Spinal cord (tissue), 10 donors: ENCODE data around the gene CNTN1. TPM values are rescaled to one million over a fixed set of nuclear protein-coding genes. Genes with fewer than 3 reads are reported as not detected.

Experiments
- DNase-seq, 6 donors: peaks; one replicate each; pipeline versions ENCODE4 v3.0.0 to v3.0.0-alpha.2; 2013 to 2015; ENCODE audit warnings: low spot score in 6 of 6, low read depth in 4 of 6
- H3K27ac ChIP-seq: one replicate; pipeline ENCODE4 v1.5.1; 2013; ENCODE audit warnings: low read depth, low read length, control low read depth
- H3K27me3 ChIP-seq: one replicate; pipeline ENCODE4 v1.6.1; 2013; ENCODE audit warnings: low read length; ENCODE audit not compliant: control insufficient read depth, insufficient read depth
- H3K36me3 ChIP-seq: one replicate; pipeline ENCODE4 v1.6.1; 2013; ENCODE audit warnings: low read length; ENCODE audit not compliant: control insufficient read depth, insufficient read depth
- H3K4me1 ChIP-seq: one replicate; pipeline ENCODE4 v1.6.1; 2013; ENCODE audit warnings: low read length; ENCODE audit not compliant: control insufficient read depth, insufficient read depth
- H3K4me3 ChIP-seq: one replicate; pipeline ENCODE4 v1.5.1; 2013; ENCODE audit warnings: low read depth, low read length, control low read depth
- H3K9me3 ChIP-seq: one replicate; pipeline ENCODE4 v1.6.1; 2013; ENCODE audit warnings: low read length; ENCODE audit not compliant: control insufficient read depth, insufficient read depth
- WGBS: methylation state at CpG from one replicate; pipeline ENCODE4 v1.1.5; 2013; ENCODE audit warnings: missing lambda C conversion rate; ENCODE audit not compliant: insufficient coverage; 5-methylcytosine and 5-hydroxymethylcytosine counted together
- polyA plus RNA-seq, 2 donors: library from polyadenylated mRNA; unstranded; fragments of 120-200 nt; gene quantifications; one replicate each; pipeline ENCODE4 v1.2.1, GENCODE V29; 2013; ENCODE audit not compliant: insufficient read length in 2 of 2
- total RNA-seq, 2 donors: library from RNA; depleted of rRNA in 1 of 2; stranded (reverse); fragments of 120-200 nt in 1 of 2; fragments of >200 nt in 1 of 2; gene quantifications; one replicate each; pipeline versions ENCODE4 v1.2.3 to v1.2.4, GENCODE V29; 2013 to 2014
- donor health status: healthy.

CNTN1 gene
- total and polyA plus RNA-seq, 4 donors = 278 to 745 (median 389) TPM

GRCh38 chr12:40827683-40828592 lies 135.7 kb downstream of the CNTN1 start:
- Histone ChIP-seq H3K4me3 (peak overlapping the region; percentile 41), H3K27me3 (no peaks in the 10 kb centered on the region), H3K9me3 (no peaks in the 10 kb centered on the region), H3K27ac (peak overlapping the region; percentile 40), H3K4me1 (no peaks in the 10 kb centered on the region), H3K36me3 (peaks cover 3% of the 10 kb centered on the region)
- peak in 4 of 6 donors; percentile 26 to 84 (median 56) for DNase-seq
- WGBS = 27% methylated on average over 10 of the region's 17 CpGs

- peak in 2 of 6 donors; percentile 20 to 57 for DNase-seq
- Histone ChIP-seq H3K36me3 (peaks cover 7% of the 10 kb centered on the region), H3K9me3 (no peaks in the 10 kb centered on the region), H3K27ac (peak overlapping the region; percentile 40), H3K27me3 (no peaks in the 10 kb centered on the region), H3K4me3 (peak overlapping the region; percentile 41), H3K4me1 (no peaks in the 10 kb centered on the region)
- WGBS = no CpG with 5 or more reads among the region's 5 CpGs
Measured at GRCh38 chr12:40828593-40828990, 136.4 kb downstream of the CNTN1 start.

GRCh38 chr12:40829738-40830144 lies 137.5 kb downstream of the CNTN1 start:
- Histone ChIP-seq H3K27ac (no peak overlapping the region), H3K27me3 (no peaks in the 10 kb centered on the region), H3K4me3 (peak overlapping the region; percentile 4), H3K9me3 (no peaks in the 10 kb centered on the region), H3K4me1 (no peaks in the 10 kb centered on the region), H3K36me3 (peaks cover 7% of the 10 kb centered on the region)
- no CpG with 5 or more reads among the region's 1 CpG for WGBS
- peak in 1 of 6 donors; percentile 56 for DNase-seq

GRCh38 chr12:40831916-40832315 lies 139.7 kb downstream of the CNTN1 start:
- Histone ChIP-seq H3K4me1 (no peaks in the 10 kb centered on the region), H3K36me3 (peaks cover 7% of the 10 kb centered on the region), H3K27ac (no peak overlapping the region), H3K4me3 (no peak overlapping the region), H3K27me3 (no peaks in the 10 kb centered on the region), H3K9me3 (no peaks in the 10 kb centered on the region)
- DNase-seq = no peak

- WGBS = 87% methylated on average over 2 of the region's 2 CpGs
- H3K27ac ChIP-seq = no peak overlapping the region
- H3K4me1 ChIP-seq = no peaks in the 10 kb centered on the region
- H3K27me3 ChIP-seq = no peaks in the 10 kb centered on the region
- H3K4me3 ChIP-seq = no peak overlapping the region
- H3K36me3 ChIP-seq = peaks cover 10% of the 10 kb centered on the region
- DNase-seq = no peak
- no peaks in the 10 kb centered on the region for H3K9me3 ChIP-seq
Measured at GRCh38 chr12:40832668-40833067, 140.4 kb downstream of the CNTN1 start.

GRCh38 chr12:40833818-40834217 lies 141.6 kb downstream of the CNTN1 start:
- Histone ChIP-seq H3K4me1 (no peaks in the 10 kb centered on the region), H3K27me3 (no peaks in the 10 kb centered on the region), H3K9me3 (no peaks in the 10 kb centered on the region), H3K36me3 (peaks cover 14% of the 10 kb centered on the region), H3K27ac (no peak overlapping the region), H3K4me3 (no peak overlapping the region)
- WGBS = no CpG with 5 or more reads among the region's 2 CpGs
- no peak for DNase-seq

GRCh38 chr12:40834321-40834720 lies 142.1 kb downstream of the CNTN1 start:
- Histone ChIP-seq H3K4me1 (no peaks in the 10 kb centered on the region), H3K27ac (no peak overlapping the region), H3K4me3 (no peak overlapping the region), H3K36me3 (peaks cover 14% of the 10 kb centered on the region), H3K27me3 (no peaks in the 10 kb centered on the region), H3K9me3 (no peaks in the 10 kb centered on the region)
- DNase-seq = peak in 1 of 6 donors; percentile 53
- WGBS = 83% methylated on average over 4 of the region's 5 CpGs

DNA sequence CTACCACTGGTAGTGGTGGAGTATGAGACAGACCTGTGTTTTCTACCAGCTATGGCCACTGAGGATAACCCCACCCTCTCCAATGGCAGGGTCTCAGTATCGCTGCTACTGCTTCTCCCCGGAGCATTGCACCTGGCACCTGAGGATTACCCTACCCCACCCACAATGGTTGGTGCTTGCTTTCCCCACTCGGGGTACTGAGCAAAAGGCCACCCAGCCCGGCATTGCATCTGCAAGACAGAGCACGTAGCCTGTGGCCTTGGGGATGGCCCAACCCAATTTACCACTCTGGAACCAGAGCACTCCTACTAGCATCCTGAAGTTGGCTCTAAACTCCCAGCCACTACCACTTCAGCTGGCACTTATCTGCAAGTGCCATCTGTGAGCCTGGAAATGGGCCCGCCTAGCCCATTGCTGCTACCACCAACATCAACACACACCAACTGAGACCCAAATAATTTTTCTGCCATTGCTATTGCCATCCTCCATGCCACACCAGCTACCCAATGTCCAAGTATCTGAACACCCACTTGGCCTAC lies 145.7 kb downstream of the CNTN1 start:
- no peak overlapping the region for H3K4me3 ChIP-seq
- no peak overlapping the region for H3K27ac ChIP-seq
- peaks cover 11% of the 10 kb centered on the region for H3K36me3 ChIP-seq
- no peaks in the 10 kb centered on the region for H3K27me3 ChIP-seq
- H3K4me1 ChIP-seq = no peaks in the 10 kb centered on the region
- peak in 1 of 6 donors; percentile 40 for DNase-seq
- WGBS = 91% methylated on average over 6 of the region's 6 CpGs
- no peaks in the 10 kb centered on the region for H3K9me3 ChIP-seq

GRCh38 chr12:40843495-40843894 lies 151.3 kb downstream of the CNTN1 start:
- H3K27ac ChIP-seq = no peak overlapping the region
- H3K4me3 ChIP-seq = no peak overlapping the region
- no peak for DNase-seq
- WGBS = 100% methylated on average over 1 of the region's 3 CpGs
- H3K9me3 ChIP-seq = no peaks in the 10 kb centered on the region
- H3K27me3 ChIP-seq = no peaks in the 10 kb centered on the region
- no peaks in the 10 kb centered on the region for H3K4me1 ChIP-seq
- H3K36me3 ChIP-seq = no peaks in the 10 kb centered on the region

DNA sequence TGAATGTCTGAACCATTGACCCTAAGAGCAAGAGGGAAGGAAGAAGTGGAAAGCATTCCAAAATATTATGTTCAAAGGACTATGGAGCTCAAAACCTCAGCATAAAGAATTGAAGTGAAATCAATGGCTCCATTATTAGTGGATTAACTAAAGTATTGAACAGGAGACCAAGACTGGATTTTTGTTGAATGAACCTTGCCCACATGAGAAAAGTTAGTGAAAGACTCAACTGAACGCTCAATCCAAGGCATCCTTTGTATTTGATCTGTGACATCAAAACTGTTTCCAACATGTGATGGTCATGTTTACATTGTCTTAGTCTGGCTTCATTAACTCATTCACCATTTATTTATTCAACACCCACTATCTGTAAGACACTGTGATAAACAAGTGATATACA lies 161.0 kb downstream of the CNTN1 start:
- no peaks in the 10 kb centered on the region for H3K36me3 ChIP-seq
- H3K4me1 ChIP-seq = no peaks in the 10 kb centered on the region
- no peaks in the 10 kb centered on the region for H3K9me3 ChIP-seq
- no CpG with 5 or more reads among the region's 1 CpG for whole genome bisulfite sequencing
- DNase-seq = no peak
- H3K27me3 ChIP-seq = no peaks in the 10 kb centered on the region
- H3K4me3 ChIP-seq = no peak overlapping the region
- H3K27ac ChIP-seq = no peak overlapping the region
